ENCODE data around the gene UBE2H. TPM values are rescaled to one million over a fixed set of nuclear protein-coding genes. Genes with fewer than 3 reads are reported as not detected.
"Not testable (repeated sequence)": the region's sequence is repeated elsewhere in the genome, so short reads cannot be mapped to it uniquely, and the experiment has no call there.

UBE2H gene
- total and polyA plus RNA-seq, 7 experiments from 2014 or later = 32.0 to 69.2 (median 49.1) TPM

- Mint-ChIP-seq H3K4me1 (peaks cover 4 to 87% (median 69%) of the 10 kb centered on the region in 7 donors), H3K36me3 (peaks cover 4 to 46% (median 22%) of the 10 kb centered on the region in 5 donors), H3K4me3 (peak overlapping the region in 4 of 10 donors; percentile 5 to 53 (median 44)), H3K27ac (peak overlapping the region in 3 of 9 donors; percentile 3 to 30 (median 7)), H3K27me3 (no peaks in the 10 kb centered on the region), H3K9me3 (no peaks in the 10 kb centered on the region)
- CTCF ChIA-PET = no interaction called here
- intact Hi-C loops (cut with micrococcal nuclease) = loop anchor here in 1 of 2 donors (2.0 kb wide), 1 partner anchor 19 kb away; no protein-coding TSS in a partner anchor
- ATAC-seq (no peak), DNase-seq (no peak)
- H3K4me3 ChIP-seq (ENCODE audit: low read length) = no peak overlapping the region
- H3K4me1 ChIP-seq (ENCODE audit: control insufficient read depth in 2 of 2, insufficient read depth in 2 of 2, low read length in 2 of 2) = peaks cover 0 to 12% of the 10 kb centered on the region in 2 donors
- no peaks in the 10 kb centered on the region for H3K27me3 ChIP-seq (ENCODE audit: control insufficient read depth in 2 of 2, insufficient read depth in 2 of 2, low read length in 2 of 2)
- no peaks in the 10 kb centered on the region for H3K9me3 ChIP-seq (ENCODE audit: control insufficient read depth in 2 of 3, low read length in 3 of 3)
- POLR2A ChIA-PET = interaction anchor here (0.6 to 0.7 kb wide), 2 partner anchors 22 to 83 kb away, joined by 3 to 4 read pairs; no protein-coding TSS in a partner anchor
- peaks cover 3 to 9% (median 5%) of the 10 kb centered on the region in 3 experiments for H3K36me3 ChIP-seq (ENCODE audit: control insufficient read depth in 2 of 3, insufficient read depth in 3 of 3, low read length in 3 of 3)
- no peak overlapping the region for H3K27ac ChIP-seq (ENCODE audit: low read depth, low read length)
These were observed 54.8 kb downstream of the UBE2H start for GRCh38 chr7:129898007-129898406.

DNA sequence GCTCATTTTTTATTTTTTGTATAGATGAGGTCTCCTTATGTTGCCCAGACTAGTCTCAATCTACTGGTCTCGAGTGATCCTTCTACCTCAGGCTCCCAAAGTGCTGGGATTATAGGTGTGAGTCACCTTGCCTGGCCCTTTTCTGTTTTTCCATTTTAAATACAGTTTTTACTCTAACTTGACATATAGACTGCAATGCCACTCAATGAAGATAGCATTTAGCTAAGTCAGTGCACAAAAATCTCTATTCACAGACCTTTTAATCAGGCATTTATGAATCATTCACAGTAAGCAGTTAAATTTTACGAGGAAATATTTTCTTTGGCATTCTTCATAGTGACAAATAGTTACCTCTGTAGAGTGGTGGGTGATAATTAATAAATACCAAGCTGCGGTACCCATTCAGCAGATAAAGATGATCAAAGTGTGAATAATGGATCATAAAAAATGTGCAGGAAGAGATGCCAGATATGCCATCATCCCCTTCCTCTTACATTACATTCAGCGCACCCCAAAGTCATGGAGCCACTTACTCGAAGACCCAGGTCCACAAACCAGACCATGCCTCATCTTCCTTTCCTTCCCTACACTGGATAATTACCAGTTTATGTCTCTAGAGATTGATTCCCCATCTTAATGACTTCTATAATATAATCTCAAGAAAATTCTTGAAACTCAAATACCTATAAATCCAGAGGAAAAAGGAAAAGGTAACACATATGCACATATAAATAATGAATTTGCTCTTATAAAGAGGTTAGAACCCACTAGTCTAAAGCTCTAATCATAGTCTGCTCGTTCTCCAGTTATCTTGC lies 56.0 kb downstream of the UBE2H start:
- no peaks in the 10 kb centered on the region for H3K9me3 Mint-ChIP-seq
- intact Hi-C loops (cut with micrococcal nuclease) = no loop called here
- H3K36me3 ChIP-seq (ENCODE audit: control insufficient read depth in 2 of 3, insufficient read depth in 3 of 3, low read length in 3 of 3) = peaks cover 0 to 9% (median 5%) of the 10 kb centered on the region in 3 experiments
- H3K4me3 ChIP-seq (ENCODE audit: low read length) = no peak overlapping the region
- H3K4me3 Mint-ChIP-seq = no peak overlapping the region
- H3K9me3 ChIP-seq (ENCODE audit: control insufficient read depth in 2 of 3, low read length in 3 of 3) = no peaks in the 10 kb centered on the region
- peaks cover 4 to 46% (median 20%) of the 10 kb centered on the region in 5 donors for H3K36me3 Mint-ChIP-seq
- no peaks in the 10 kb centered on the region for H3K27me3 ChIP-seq (ENCODE audit: control insufficient read depth in 2 of 2, insufficient read depth in 2 of 2, low read length in 2 of 2)
- DNase-seq (no peak), ATAC-seq (no peak)
- peak overlapping the region in 1 of 9 donors; percentile 36 for H3K27ac Mint-ChIP-seq
- no peaks in the 10 kb centered on the region for H3K27me3 Mint-ChIP-seq
- ChIA-PET POLR2A (no interaction called here), CTCF (no interaction called here)
- H3K4me1 ChIP-seq (ENCODE audit: control insufficient read depth in 2 of 2, insufficient read depth in 2 of 2, low read length in 2 of 2) = peaks cover 0 to 6% of the 10 kb centered on the region in 2 donors
- peaks cover 2 to 75% (median 60%) of the 10 kb centered on the region in 7 donors for H3K4me1 Mint-ChIP-seq
- H3K27ac ChIP-seq (ENCODE audit: low read depth, low read length) = no peak overlapping the region

GRCh38 chr7:129894184-129894583 lies 58.6 kb downstream of the UBE2H start:
- H3K27me3 ChIP-seq (ENCODE audit: control insufficient read depth in 2 of 2, insufficient read depth in 2 of 2, low read length in 2 of 2); H3K4me3 Mint-ChIP-seq; H3K4me3 ChIP-seq (ENCODE audit: low read length); H3K9me3 ChIP-seq (ENCODE audit: control insufficient read depth in 2 of 3, low read length in 3 of 3); H3K27ac ChIP-seq (ENCODE audit: low read depth, low read length); H3K4me1 ChIP-seq (ENCODE audit: control insufficient read depth in 2 of 2, insufficient read depth in 2 of 2, low read length in 2 of 2); H3K36me3 ChIP-seq (ENCODE audit: control insufficient read depth in 2 of 3, insufficient read depth in 3 of 3, low read length in 3 of 3); ATAC-seq; POLR2A ChIA-PET; CTCF ChIA-PET; intact Hi-C loops (cut with micrococcal nuclease); H3K27ac Mint-ChIP-seq; H3K27me3 Mint-ChIP-seq; DNase-seq; H3K9me3 Mint-ChIP-seq: not testable (repeated sequence)
- Mint-ChIP-seq H3K4me1 (peaks cover 0 to 57% (median 46%) of the 10 kb centered on the region in 7 donors), H3K36me3 (peaks cover under 1 to 32% (median 11%) of the 10 kb centered on the region in 5 donors)

DNA sequence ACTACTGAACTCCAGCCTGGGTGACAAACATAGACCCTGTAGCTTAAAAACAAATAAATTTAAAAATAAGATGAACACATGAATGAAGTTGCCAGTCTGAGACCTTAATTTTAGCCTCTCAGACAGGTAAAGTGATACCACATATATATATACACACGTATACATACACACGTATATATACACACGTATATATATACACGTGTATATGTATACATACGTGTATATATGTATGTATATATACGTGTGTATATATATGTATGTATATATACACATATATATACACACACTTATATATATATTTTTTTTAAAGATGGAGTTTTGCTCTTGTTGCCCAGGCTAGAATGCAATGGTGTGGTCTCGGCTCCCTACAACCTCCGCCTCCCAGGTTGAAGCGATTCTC lies 62.7 kb downstream of the UBE2H start:
- ChIA-PET POLR2A (no interaction called here), CTCF (interaction anchor here (0.6 to 1.0 kb wide), 2 partner anchors 13 to 119 kb away, joined by 3 read pairs; no protein-coding TSS in a partner anchor)
- Mint-ChIP-seq H3K4me1 (peaks cover 0 to 45% (median 28%) of the 10 kb centered on the region in 7 donors), H3K27ac (peak overlapping the region in 1 of 9 donors; percentile 8), H3K4me3 (no peak overlapping the region), H3K9me3 (no peaks in the 10 kb centered on the region), H3K36me3 (peaks cover 2 to 25% (median 4%) of the 10 kb centered on the region in 5 donors), H3K27me3 (no peaks in the 10 kb centered on the region)
- H3K4me3 ChIP-seq (ENCODE audit: low read length) = no peak overlapping the region
- H3K4me1 ChIP-seq (ENCODE audit: control insufficient read depth in 2 of 2, insufficient read depth in 2 of 2, low read length in 2 of 2) = no peaks in the 10 kb centered on the region
- ATAC-seq = no peak
- no peak overlapping the region for H3K27ac ChIP-seq (ENCODE audit: low read depth, low read length)
- no peaks in the 10 kb centered on the region for H3K27me3 ChIP-seq (ENCODE audit: control insufficient read depth in 2 of 2, insufficient read depth in 2 of 2, low read length in 2 of 2)
- H3K9me3 ChIP-seq (ENCODE audit: control insufficient read depth in 2 of 3, low read length in 3 of 3) = no peaks in the 10 kb centered on the region
- H3K36me3 ChIP-seq (ENCODE audit: control insufficient read depth in 2 of 3, insufficient read depth in 3 of 3, low read length in 3 of 3) = peaks cover 0 to 15% (median under 1%) of the 10 kb centered on the region in 3 experiments
- intact Hi-C loops (cut with micrococcal nuclease) = no loop called here
- DNase-seq = no peak

DNA sequence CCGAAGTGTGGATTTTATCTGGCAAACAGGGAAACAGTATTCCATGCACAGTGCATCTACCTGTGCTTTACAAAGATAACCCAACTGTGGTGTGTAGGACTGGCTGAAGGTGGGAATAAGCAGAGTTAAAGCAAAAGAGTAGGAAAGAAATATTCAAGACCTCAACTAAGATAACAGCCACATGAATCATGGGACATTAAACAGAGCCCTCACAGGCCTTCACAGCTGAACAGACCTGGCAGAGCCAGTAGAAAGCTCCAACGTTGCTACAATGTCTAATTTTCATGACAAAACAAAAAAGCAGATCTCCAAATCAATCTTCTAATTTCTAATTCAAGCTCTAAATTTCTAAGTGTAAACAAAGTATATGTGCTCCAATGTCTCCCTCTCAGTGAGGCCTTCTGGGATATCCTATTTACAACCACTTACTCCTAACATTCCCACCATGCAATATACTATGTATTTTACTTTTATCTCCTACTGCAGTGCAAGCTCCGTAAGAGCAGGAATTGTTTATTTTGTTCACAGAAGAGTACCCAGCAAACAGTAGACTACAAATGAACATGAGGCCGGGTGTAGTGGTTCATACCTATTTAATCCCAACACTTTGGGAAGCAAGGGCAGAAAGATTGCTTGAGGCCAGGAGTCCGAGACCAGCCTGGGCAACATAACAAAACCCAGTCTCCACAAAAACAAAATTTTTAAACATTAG lies 63.5 kb downstream of the UBE2H start:
- H3K27me3 ChIP-seq (ENCODE audit: control insufficient read depth in 2 of 2, insufficient read depth in 2 of 2, low read length in 2 of 2) = no peaks in the 10 kb centered on the region
- no peaks in the 10 kb centered on the region for H3K9me3 ChIP-seq (ENCODE audit: control insufficient read depth in 2 of 3, low read length in 3 of 3)
- peaks cover 0 to 19% (median 0%) of the 10 kb centered on the region in 3 experiments for H3K36me3 ChIP-seq (ENCODE audit: control insufficient read depth in 2 of 3, insufficient read depth in 3 of 3, low read length in 3 of 3)
- H3K4me1 ChIP-seq (ENCODE audit: control insufficient read depth in 2 of 2, insufficient read depth in 2 of 2, low read length in 2 of 2) = no peaks in the 10 kb centered on the region
- Mint-ChIP-seq H3K4me1 (peaks cover 0 to 43% (median 24%) of the 10 kb centered on the region in 7 donors), H3K27me3 (no peaks in the 10 kb centered on the region), H3K9me3 (no peaks in the 10 kb centered on the region), H3K36me3 (peaks cover 0 to 27% (median 4%) of the 10 kb centered on the region in 5 donors), H3K27ac (peak overlapping the region in 4 of 9 donors; percentile 8 to 59 (median 24)), H3K4me3 (no peak overlapping the region)
- no peak overlapping the region for H3K27ac ChIP-seq (ENCODE audit: low read depth, low read length)
- DNase-seq (no peak), ATAC-seq (no peak)
- no peak overlapping the region for H3K4me3 ChIP-seq (ENCODE audit: low read length)
- CTCF ChIA-PET = interaction anchor here (1.0 kb wide), 1 partner anchor 120 kb away, joined by 3 read pairs; no protein-coding TSS in a partner anchor
- POLR2A ChIA-PET = interaction anchor here (0.6 to 1.2 kb wide), 3 partner anchors 17 to 1393 kb away, joined by 4 to 5 read pairs (median 5); no protein-coding TSS in a partner anchor
- intact Hi-C loops (cut with micrococcal nuclease) = loop anchor here in 1 of 2 donors (5.0 kb wide), 2 partner anchors 37 to 43 kb away; no protein-coding TSS in a partner anchor

GRCh38 chr7:129887865-129888264 lies 64.9 kb downstream of the UBE2H start:
- Histone ChIP-seq H3K27me3 (ENCODE audit: control insufficient read depth in 2 of 2, insufficient read depth in 2 of 2, low read length in 2 of 2) (no peaks in the 10 kb centered on the region), H3K4me1 (ENCODE audit: control insufficient read depth in 2 of 2, insufficient read depth in 2 of 2, low read length in 2 of 2) (no peaks in the 10 kb centered on the region), H3K4me3 (ENCODE audit: low read length) (no peak overlapping the region), H3K27ac (ENCODE audit: low read depth, low read length) (no peak overlapping the region), H3K9me3 (ENCODE audit: control insufficient read depth in 2 of 3, low read length in 3 of 3) (no peaks in the 10 kb centered on the region), H3K36me3 (ENCODE audit: control insufficient read depth in 2 of 3, insufficient read depth in 3 of 3, low read length in 3 of 3) (peaks cover 0 to 19% (median 0%) of the 10 kb centered on the region in 3 experiments)
- ChIA-PET POLR2A (interaction anchor here (0.5 kb wide), 1 partner anchor 42 kb away, joined by 3 read pairs; no protein-coding TSS in a partner anchor), CTCF (no interaction called here)
- no peak for DNase-seq
- Mint-ChIP-seq H3K4me1 (peaks cover 0 to 37% (median 24%) of the 10 kb centered on the region in 7 donors), H3K4me3 (no peak overlapping the region), H3K36me3 (peaks cover 0 to 27% (median 4%) of the 10 kb centered on the region in 5 donors), H3K9me3 (no peaks in the 10 kb centered on the region), H3K27ac (peak overlapping the region in 6 of 9 donors; percentile 1 to 74 (median 38)), H3K27me3 (no peaks in the 10 kb centered on the region)
- no peak for ATAC-seq
- intact Hi-C loops (cut with micrococcal nuclease) = loop anchor here in 1 of 2 donors (5.0 kb wide), 2 partner anchors 36 to 44 kb away; no protein-coding TSS in a partner anchor
